ENCODE measurements around the gene MRPL55. TPM values are rescaled to one million over a fixed set of nuclear protein-coding genes. Genes with fewer than 3 reads are reported as not detected.

Gene MRPL55
- total RNA-seq, 2 donors from 2014 or later = 57.6 to 66.7 TPM

DNA sequence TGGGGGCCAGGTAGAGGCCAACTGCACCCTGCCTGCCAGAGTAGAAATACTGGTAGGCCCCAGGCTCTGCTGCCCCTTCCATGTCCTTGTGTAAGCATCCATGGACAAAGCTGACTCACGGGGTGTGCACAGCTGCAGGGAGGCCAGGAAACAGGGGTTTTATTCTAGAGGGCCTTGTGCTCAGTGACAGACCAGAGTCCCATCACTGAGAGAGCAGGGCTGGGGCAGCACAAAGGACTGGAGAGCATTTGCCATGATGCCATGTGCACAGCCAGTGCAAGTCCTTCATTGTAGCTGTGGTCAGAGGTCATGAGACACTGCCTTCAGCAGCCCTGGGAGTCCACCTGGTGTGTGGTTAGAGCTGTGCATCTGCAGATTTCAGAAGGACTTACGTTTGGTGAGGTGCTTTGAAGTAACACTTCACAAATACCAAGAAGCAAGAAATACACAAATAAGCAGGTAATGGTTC lies 18.5 kb downstream of the MRPL55 start:
- 86 to 95% methylated on average over 1 to 2 of the region's 2 CpGs for WGBS, 2 experiments (ENCODE audit: insufficient coverage in 1 of 2, insufficient read length in 1 of 2)
- Histone ChIP-seq H3K36me3 (ENCODE audit: control insufficient read depth, insufficient read depth, low read length) (peaks cover 80% of the 10 kb centered on the region), H3K4me1 (ENCODE audit: control insufficient read depth, insufficient read depth, low read length) (peaks cover 24% of the 10 kb centered on the region), H3K9me3 (ENCODE audit: control insufficient read depth, low read length) (no peaks in the 10 kb centered on the region), H3K27ac (ENCODE audit: low read depth, low read length) (no peak overlapping the region), H3K27me3 (ENCODE audit: control insufficient read depth, insufficient read depth, low read length, poor library complexity, severe bottlenecking) (no peaks in the 10 kb centered on the region), H3K9ac (ENCODE audit: extremely low read depth, low read length, poor library complexity, severe bottlenecking) (no peak overlapping the region), H3K4me3 (ENCODE audit: low read length) (no peak overlapping the region)
- H3K27me3 Mint-ChIP-seq (ENCODE audit: insufficient read depth) = no peaks in the 10 kb centered on the region
- H3K4me3 Mint-ChIP-seq = no peak overlapping the region
- peak overlapping the region; percentile 74 for H3K27ac Mint-ChIP-seq
- H3K9me3 Mint-ChIP-seq = peaks cover 8% of the 10 kb centered on the region
- DNase-seq = peak; percentile 40
- peaks cover 43% of the 10 kb centered on the region for H3K4me1 Mint-ChIP-seq
- H3K36me3 Mint-ChIP-seq (ENCODE audit: low read depth) = peaks cover 53% of the 10 kb centered on the region
- TF ChIP-seq, protein P1, sequence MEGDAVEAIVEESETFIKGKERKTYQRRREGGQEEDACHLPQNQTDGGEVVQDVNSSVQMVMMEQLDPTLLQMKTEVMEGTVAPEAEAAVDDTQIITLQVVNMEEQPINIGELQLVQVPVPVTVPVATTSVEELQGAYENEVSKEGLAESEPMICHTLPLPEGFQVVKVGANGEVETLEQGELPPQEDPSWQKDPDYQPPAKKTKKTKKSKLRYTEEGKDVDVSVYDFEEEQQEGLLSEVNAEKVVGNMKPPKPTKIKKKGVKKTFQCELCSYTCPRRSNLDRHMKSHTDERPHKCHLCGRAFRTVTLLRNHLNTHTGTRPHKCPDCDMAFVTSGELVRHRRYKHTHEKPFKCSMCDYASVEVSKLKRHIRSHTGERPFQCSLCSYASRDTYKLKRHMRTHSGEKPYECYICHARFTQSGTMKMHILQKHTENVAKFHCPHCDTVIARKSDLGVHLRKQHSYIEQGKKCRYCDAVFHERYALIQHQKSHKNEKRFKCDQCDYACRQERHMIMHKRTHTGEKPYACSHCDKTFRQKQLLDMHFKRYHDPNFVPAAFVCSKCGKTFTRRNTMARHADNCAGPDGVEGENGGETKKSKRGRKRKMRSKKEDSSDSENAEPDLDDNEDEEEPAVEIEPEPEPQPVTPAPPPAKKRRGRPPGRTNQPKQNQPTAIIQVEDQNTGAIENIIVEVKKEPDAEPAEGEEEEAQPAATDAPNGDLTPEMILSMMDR (conservative IDR thresholded peaks at IDR 0.05) = no peak

DNA sequence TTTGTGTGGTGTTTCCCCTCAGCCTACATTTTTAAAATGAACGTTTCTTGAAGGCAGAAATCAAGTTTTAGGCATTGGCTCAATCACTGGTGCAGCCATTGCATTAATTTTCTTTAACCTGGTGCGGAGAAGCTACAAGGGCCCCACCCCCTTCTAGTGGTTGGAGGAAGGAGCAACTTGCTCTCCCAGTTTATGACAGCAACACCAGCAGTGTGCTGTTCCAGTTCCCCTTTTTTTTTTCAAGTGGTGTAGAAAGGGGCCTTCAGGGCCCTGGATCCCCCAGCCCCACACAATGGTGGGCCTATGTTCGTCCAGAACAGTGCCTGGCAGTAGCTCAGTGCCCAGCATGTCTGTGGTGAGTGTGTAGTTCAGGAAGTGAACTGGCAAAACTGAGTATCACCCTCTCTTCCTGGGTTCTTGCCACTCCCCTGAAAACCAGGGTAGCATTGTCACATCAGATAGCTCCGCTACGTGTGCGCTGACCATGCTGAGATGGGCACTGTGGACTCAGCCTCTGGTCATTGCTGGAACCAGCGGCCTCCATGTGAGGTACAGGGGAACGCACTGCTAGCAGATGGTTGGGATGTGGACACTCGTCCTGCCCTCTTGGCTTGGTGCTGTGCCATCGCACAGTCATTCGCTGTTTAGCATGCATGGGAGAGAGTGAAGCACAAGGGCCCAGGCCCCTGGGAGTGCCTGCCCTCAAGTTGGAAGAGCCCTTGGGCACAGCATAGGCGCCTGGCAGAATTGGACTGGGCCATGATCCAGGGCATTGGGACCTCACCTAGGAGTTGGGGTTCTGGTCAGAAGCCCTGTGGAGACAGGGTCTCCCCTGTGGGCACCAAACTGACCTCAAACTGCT lies 19.3 kb downstream of the MRPL55 start:
- Mint-ChIP-seq H3K4me1 (peaks cover 51% of the 10 kb centered on the region), H3K9me3 (peaks cover 3% of the 10 kb centered on the region), H3K36me3 (ENCODE audit: low read depth) (peaks cover 48% of the 10 kb centered on the region), H3K27me3 (ENCODE audit: insufficient read depth) (no peaks in the 10 kb centered on the region), H3K27ac (peak overlapping the region; percentile 71), H3K4me3 (no peak overlapping the region)
- no peaks in the 10 kb centered on the region for H3K27me3 ChIP-seq (ENCODE audit: control insufficient read depth, insufficient read depth, low read length, poor library complexity, severe bottlenecking)
- WGBS, 2 experiments (ENCODE audit: insufficient coverage in 1 of 2, insufficient read length in 1 of 2) = 94 to 96% methylated on average over 10 to 12 of the region's 12 CpGs
- H3K9ac ChIP-seq (ENCODE audit: extremely low read depth, low read length, poor library complexity, severe bottlenecking) = no peak overlapping the region
- H3K9me3 ChIP-seq (ENCODE audit: control insufficient read depth, low read length) = no peaks in the 10 kb centered on the region
- H3K4me3 ChIP-seq (ENCODE audit: low read length) = no peak overlapping the region
- TF ChIP-seq, protein P1 (conservative IDR thresholded peaks at IDR 0.05) = no peak
- H3K4me1 ChIP-seq (ENCODE audit: control insufficient read depth, insufficient read depth, low read length) = peaks cover 25% of the 10 kb centered on the region
- H3K27ac ChIP-seq (ENCODE audit: low read depth, low read length) = no peak overlapping the region
- peak; percentile 36 for DNase-seq
- H3K36me3 ChIP-seq (ENCODE audit: control insufficient read depth, insufficient read depth, low read length) = peaks cover 73% of the 10 kb centered on the region

DNA sequence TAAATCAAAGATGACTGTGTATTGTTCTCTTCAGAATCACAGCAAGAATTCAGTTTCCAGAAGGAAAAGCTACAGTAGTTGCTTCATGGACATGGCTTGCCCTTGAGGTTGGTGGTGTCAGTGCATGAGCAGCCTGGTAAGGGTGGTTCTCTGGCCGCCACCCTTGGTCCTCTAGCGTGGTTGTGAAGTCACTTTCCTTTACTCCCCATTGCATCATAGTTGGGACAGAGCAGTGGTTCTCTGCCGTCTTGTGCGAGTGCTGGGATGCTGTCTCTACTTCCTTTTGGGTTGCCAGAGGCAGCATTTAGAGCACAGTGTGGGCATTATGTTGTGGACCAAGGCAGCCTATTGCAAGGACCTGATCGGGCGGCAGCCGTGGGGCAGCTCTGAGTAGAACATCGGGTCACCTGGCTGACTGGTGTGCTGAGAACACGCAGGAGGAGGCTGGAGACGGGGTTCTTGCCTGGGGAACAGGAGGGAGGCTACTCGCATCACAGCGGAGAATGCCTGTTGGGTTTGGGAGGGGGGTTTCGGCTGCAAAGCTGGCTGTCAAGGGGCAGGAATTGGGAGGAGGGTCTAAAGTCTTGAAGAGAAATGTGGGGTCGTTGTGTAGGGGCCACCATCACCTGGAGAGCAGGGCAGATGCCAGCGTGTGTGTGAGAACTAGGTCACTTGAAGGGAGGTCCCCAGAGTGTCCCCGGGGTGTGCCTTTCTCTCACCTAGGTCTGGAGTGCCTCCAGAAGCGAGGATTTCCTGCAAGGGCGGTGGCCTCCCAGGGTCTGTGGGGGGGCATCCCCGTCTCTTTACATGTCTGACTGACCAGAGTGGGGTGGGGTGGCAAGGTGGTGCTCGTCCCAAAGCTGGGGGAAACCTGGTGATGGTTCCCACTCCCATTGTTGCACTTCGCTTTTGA lies 20.3 kb downstream of the MRPL55 start:
- Histone ChIP-seq H3K9ac (ENCODE audit: extremely low read depth, low read length, poor library complexity, severe bottlenecking) (no peak overlapping the region), H3K4me1 (ENCODE audit: control insufficient read depth, insufficient read depth, low read length) (peaks cover 25% of the 10 kb centered on the region), H3K36me3 (ENCODE audit: control insufficient read depth, insufficient read depth, low read length) (peaks cover 75% of the 10 kb centered on the region), H3K9me3 (ENCODE audit: control insufficient read depth, low read length) (no peaks in the 10 kb centered on the region), H3K27me3 (ENCODE audit: control insufficient read depth, insufficient read depth, low read length, poor library complexity, severe bottlenecking) (no peaks in the 10 kb centered on the region), H3K4me3 (ENCODE audit: low read length) (no peak overlapping the region), H3K27ac (ENCODE audit: low read depth, low read length) (no peak overlapping the region)
- TF ChIP-seq, protein P1 (conservative IDR thresholded peaks at IDR 0.05) = no peak
- Mint-ChIP-seq H3K27ac (peak overlapping the region; percentile 71), H3K9me3 (no peaks in the 10 kb centered on the region), H3K27me3 (ENCODE audit: insufficient read depth) (no peaks in the 10 kb centered on the region), H3K4me1 (peaks cover 60% of the 10 kb centered on the region), H3K4me3 (no peak overlapping the region), H3K36me3 (ENCODE audit: low read depth) (peaks cover 44% of the 10 kb centered on the region)
- WGBS, 2 experiments (ENCODE audit: insufficient coverage in 1 of 2, insufficient read length in 1 of 2) = 92 to 93% methylated on average over 19 to 21 of the region's 21 CpGs
- DNase-seq = peak; percentile 38

Measured in endodermal cell (in vitro differentiated cells).